ENCODE results near the gene MROH7.

DNA sequence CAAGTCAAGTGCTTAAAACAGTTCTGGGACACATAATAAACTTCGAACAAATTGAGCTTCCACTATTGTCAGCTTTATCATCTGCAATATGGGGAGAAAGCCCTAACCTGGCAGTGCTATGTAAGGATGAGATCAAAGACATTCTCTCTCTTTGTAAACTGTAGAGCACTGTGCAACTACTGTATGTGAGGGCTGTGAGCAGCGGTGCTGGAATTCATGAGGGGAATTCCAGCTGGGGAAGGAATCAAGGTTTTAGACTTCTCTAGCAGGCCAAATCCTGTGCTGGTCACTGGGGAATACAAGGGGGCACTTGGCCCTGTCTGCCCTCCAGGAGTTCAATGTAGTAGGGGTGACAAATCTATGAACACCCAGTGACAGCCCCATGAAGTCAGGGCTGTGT, 27.6 kb upstream of the MROH7 start:
- TF ChIP-seq CTCF (IDR thresholded peaks at IDR 0.05) (no peak), POLR2A (IDR thresholded peaks at IDR 0.05) (no peak)

All from lower leg skin (tissue), 3 donors.